Measurements from ENCODE around the gene KHDC4.

DNA sequence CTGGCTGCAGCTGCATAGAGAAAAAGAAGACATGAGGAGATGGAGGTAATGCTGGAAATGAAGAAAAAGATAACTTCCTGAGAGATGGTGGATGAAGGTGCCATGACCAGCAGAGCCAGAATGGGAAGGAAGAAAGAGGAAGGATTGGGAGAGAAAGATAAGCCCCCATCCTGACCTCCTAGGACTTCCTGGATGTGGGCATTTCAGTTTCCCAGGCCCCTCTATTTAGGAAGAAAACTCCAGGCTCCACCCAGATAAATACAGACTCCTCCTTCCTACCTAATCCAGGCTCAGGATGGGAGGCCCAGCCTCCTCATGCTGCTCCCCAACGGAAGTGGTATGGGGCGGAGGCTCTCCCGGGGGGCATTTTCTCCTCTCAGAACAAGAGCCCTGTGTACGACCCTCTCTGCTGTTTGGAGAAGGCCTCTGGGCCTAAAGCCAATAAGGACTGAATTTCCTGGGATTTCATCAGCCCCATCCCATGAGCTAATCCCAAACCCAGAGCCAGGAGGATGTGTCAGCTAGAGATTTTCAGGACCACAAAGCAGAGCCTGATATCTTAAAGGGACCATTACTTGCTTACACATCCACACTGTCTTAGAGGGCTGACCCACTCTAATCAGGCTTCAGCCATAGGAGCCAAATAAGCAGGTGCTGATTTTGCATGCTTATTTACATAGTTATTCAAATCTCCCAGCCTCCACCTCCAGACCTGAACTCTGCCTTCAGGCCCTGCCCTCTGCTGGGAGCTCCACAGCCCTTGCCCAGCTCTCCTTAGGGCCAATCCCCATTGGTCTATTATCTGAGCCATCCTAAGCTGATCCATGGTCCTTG, 49.2 kb upstream of the KHDC4 start:
- no peak; the same call in 1 of the 2 replicates for TF ChIP-seq POLR2AphosphoS5 (IDR thresholded peaks at IDR 0.05; ENCODE audit: borderline replicate concordance, low read depth, low read length)
- TF ChIP-seq EZH2 (IDR thresholded peaks at IDR 0.05): no peak
- peak; percentile 44 for TF ChIP-seq FOXP2 (optimal IDR thresholded peaks at IDR 0.05; ENCODE audit: control extremely low read depth, extremely low read length, insufficient read depth)
